ENCODE data around the gene CLEC11A.

GRCh38 chr19:50718255-50719118 lies 4.7 kb upstream of the CLEC11A start:
- TF ChIP-seq CTCF (IDR thresholded peaks at IDR 0.05; ENCODE audit: poor library complexity, severe bottlenecking) (no peak), POLR2AphosphoS5 (IDR thresholded peaks at IDR 0.05) (no peak), EZH2 (IDR thresholded peaks at IDR 0.05; ENCODE audit: borderline replicate concordance, insufficient read depth, low read length, poor library complexity, severe bottlenecking) (no peak), SMC3 (conservative IDR thresholded peaks at IDR 0.05; ENCODE audit: poor library complexity) (no peak), MXI1 (conservative IDR thresholded peaks at IDR 0.05; ENCODE audit: poor library complexity, severe bottlenecking) (no peak), TAF1 (IDR thresholded peaks at IDR 0.05; ENCODE audit: low read depth) (no peak), EP300 (conservative IDR thresholded peaks at IDR 0.05; ENCODE audit: poor library complexity, severe bottlenecking) (no peak), REST (IDR thresholded peaks at IDR 0.05; ENCODE audit: borderline replicate concordance) (no peak)

Data from neural cell (in vitro differentiated cells).